Nucleus accumbens (tissue), 56 donors: ENCODE data around the gene CDX1.

Experiments
- DNase-seq, 56 donors: peaks; one replicate each; lab custom pipeline; 2025; lab: John Stamatoyannopoulos, UW

CDX1 gene

GRCh38 chr5:150130493-150130922, 36.1 kb upstream of the CDX1 start:
- no peak for DNase-seq

- no peak for DNase-seq
Observed at GRCh38 chr5:150131461-150131860, 35.1 kb upstream of the CDX1 start.

GRCh38 chr5:150131978-150132694, 34.4 kb upstream of the CDX1 start:
- DNase-seq: no peak

- DNase-seq: no peak
Observed at GRCh38 chr5:150132740-150133139, 33.8 kb upstream of the CDX1 start.

- no peak for DNase-seq
Observed at GRCh38 chr5:150133581-150134197, 32.9 kb upstream of the CDX1 start.

DNA sequence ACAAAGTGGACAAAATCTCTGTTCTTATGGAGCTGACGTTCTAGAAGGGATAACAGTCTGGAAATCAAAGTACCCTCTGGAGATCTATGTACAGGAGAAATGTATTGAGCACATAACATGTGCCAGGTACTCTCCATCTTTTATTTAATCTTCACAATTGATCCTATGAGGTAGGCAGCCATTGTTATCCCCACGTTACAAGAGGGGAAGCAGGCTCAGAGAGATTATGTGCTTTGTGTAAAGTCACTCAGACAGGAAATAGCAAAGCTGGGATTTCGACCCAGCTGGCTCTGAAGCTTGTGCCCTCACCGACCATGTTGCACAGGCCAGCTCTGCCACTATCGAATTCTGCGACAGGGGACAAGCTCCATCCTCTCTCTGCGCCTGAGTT, 32.4 kb upstream of the CDX1 start:
- DNase-seq: no peak

DNA sequence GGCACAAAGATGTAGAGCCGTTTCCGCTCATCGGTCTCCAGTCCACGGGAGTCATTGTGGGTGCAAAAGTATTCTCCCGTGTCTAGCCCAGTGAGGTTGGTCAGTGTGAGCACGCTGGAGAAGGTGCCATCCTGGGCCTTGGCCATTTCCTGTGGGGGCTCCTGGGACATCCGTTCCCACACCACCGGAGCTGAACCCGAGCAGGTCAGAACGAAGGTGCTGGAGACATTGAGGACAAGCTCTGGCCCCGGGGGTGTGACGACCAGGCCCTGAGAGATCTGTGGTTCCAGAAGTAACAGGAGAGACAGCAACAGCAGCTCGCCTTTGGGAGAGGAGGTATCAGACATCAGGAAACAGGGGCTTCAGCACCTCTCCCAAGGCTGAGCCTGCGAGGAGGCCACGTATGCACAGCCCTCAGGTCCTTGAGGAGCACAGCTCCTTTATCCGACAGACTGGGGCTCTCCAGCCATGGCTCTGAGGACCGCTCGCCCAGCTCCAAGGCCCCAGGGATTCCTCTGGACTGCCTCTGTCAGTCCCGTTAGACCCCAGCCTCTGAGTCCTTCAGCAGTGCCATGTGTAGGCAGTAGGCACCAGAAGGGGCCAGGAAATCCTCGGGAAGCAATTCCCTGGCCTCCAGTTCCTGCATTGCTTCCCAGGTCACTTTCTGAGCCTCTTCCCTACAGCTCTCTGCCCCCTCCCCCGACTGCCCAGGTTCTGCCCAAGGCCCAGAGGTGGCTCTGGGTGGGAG, 30.8 kb upstream of the CDX1 start:
- no peak for DNase-seq

GRCh38 chr5:150136305-150137167, 30.0 kb upstream of the CDX1 start:
- DNase-seq: no peak

DNA sequence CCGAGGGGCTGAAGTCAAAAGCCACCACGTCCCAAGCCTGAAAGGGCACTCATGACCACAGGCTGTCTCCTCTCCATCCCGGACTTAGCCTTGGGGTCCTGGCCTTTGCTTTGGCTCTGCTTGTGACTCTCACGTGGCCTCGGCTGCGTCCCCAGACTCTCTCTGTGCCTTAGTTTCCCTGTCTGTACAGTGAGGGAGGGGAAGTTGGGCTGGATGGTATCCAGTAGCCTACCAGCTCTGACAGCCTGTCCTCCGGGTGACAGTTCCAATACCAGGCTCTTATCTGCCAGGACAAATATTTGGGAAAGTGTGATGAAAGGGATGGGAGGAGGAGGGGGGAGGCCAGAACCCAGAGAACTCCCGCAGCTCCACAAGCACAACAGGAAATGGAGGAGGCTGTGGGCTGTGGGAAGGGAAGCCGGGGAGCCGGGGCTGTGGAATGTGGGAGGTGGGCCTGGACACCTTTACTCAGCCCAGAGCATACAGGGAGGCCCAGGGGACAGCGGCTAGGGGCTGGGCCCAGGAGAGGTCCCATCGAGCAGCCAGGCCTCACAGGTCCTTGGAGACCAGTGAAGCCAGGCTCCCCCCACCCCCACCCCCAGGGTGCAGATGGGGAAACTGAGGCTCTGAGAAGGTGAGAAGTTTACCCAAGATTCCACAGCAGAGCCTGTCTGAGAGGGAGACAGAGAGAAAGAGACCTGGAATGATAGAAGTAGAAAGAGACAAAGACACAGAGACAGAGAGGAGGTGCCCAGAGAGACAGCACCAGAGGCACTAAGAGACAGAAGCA, 29.2 kb upstream of the CDX1 start:
- no peak for DNase-seq

- DNase-seq: no peak
Observed at GRCh38 chr5:150137997-150138396, 28.6 kb upstream of the CDX1 start.

DNA sequence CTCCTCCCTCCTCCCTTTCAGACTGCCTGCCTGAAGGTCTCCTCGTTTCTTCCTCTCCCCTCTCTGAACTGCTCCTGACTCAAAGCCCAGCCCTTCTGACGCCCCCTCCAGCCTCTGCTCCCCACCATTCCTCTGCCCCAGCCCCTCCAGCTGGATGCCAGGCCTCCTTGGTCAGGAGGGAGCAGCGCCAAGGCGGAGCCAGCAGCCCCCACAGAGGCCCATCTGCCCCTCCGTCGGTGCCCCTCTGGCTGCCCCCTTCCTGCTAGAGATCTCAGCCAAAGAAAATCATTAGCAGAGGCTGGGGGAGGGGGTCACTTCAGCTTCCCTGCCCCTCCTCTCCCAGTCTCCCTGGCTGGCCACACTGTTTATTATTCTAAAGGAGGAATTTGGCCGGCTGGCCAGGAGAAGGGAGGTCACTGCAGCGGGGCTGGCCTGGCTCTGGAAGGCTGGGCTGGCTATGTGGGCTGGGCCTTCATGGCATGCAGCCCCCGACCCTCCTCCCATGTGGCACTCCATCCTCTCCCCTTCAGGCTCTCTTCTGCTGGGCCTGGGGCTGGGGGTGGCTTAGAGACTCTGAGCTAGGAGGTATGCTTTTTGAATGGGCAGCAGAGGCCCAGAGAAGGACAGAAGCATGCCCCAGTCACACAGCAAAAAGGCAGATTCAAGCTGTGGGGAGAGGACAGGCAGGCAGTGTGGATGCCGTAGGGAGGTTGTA, 27.9 kb upstream of the CDX1 start:
- peak in 38 of 56 donors; percentile 9 to 80 (median 44) for DNase-seq

- DNase-seq: no peak
Observed at GRCh38 chr5:150139334-150139733, 27.2 kb upstream of the CDX1 start.

GRCh38 chr5:150140830-150141229, 25.7 kb upstream of the CDX1 start:
- no peak for DNase-seq

DNA sequence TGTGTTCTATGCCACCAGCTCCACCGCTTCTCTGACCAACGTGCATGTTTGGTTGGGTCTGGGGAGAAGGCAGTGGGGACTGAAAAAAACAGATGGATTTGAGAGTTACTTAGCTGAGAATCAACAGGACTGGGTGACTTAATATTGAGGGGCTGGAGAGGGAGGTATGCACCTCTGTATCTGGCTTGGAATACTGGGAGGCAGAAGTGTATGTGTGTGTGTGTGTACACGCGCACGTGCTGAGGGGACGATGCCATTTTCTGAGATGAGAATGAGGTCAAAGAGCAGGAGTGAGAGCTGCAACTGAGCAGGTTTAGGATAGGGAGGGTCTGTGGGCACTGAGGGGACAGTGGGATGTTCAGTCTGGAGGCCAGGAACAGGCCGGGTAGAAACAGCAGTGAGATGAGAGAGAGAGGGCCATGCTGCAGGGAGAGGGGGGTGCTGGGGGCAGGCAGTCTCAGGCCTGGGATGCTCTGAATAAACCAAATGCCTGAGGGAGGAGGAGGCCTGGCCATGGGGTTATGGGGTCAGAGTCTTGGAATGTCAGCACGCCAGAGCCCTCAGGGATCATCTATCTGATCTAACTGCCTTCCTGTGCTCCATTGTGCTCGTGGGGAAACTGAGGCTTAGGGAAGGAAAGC, 24.9 kb upstream of the CDX1 start:
- no peak for DNase-seq

GRCh38 chr5:150142185-150142958, 24.2 kb upstream of the CDX1 start:
- no peak for DNase-seq

- no peak for DNase-seq
Observed at GRCh38 chr5:150142959-150143349, 23.6 kb upstream of the CDX1 start.

- DNase-seq: peak in 12 of 56 donors; percentile 12 to 63 (median 26)
Observed at GRCh38 chr5:150143350-150144245, 23.0 kb upstream of the CDX1 start.
